GM23338 (cell line): ENCODE results near the gene TMEM182. TPM values are rescaled to one million over a fixed set of nuclear protein-coding genes. Genes with fewer than 3 reads are reported as not detected.

Experiments used
- ATAC-seq: fragments of 200-7000 bp; cut with Tn5 transposase; 3 replicates; pipeline ENCODE4 v1.9.1; 2020
- DNase-seq: peaks from one replicate; pipeline ENCODE4 v3.0.0-alpha.2; 2015; ENCODE audit warnings: low spot score
- H2AFZ ChIP-seq: fragments of 200-600 bp; sonication (generic); 2 replicates; pipeline ENCODE4 v1.8.0; 2016; ENCODE audit warnings: antibody characterized with exemption, mild to moderate bottlenecking, moderate library complexity
- H3F3A ChIP-seq: fragments of 200-600 bp; sonication (generic); replicated peaks from 2 replicates; pipeline ENCODE4 v1.8.0; 2017; ENCODE audit warnings: antibody characterized with exemption, mixed run types, low read depth
- H3K27ac ChIP-seq: fragments of 200-600 bp; sonication (generic); 2 replicates; pipeline ENCODE4 v1.6.1; 2016; ENCODE audit warnings: low read depth
- H3K27me3 ChIP-seq: fragments of 200-600 bp; sonication (generic); 2 replicates; pipeline ENCODE4 v1.8.0; 2016; ENCODE audit warnings: mild to moderate bottlenecking, mixed run types, moderate library complexity; ENCODE audit not compliant: insufficient read depth
- H3K36me3 ChIP-seq: fragments of 200-600 bp; sonication (generic); 2 replicates; pipeline ENCODE4 v1.8.0; 2016; ENCODE audit warnings: mild to moderate bottlenecking; ENCODE audit not compliant: insufficient read depth
- H3K4me1 ChIP-seq: fragments of 200-600 bp; sonication (generic); 2 replicates; pipeline ENCODE4 v1.8.0; 2016; ENCODE audit warnings: mild to moderate bottlenecking, moderate library complexity; ENCODE audit not compliant: insufficient read depth
- H3K4me2 ChIP-seq: fragments of 200-600 bp; sonication (generic); 2 replicates; pipeline ENCODE4 v1.7.1; 2017; ENCODE audit warnings: mixed run types
- H3K4me3 ChIP-seq: fragments of 200-600 bp; sonication (generic); 2 replicates; pipeline ENCODE4 v1.6.1; 2016; ENCODE audit warnings: mixed run types
- H3K79me2 ChIP-seq: fragments of 200-600 bp; sonication (generic); replicated peaks from 2 replicates; pipeline ENCODE4 v1.8.0; 2017; ENCODE audit warnings: mild to moderate bottlenecking; ENCODE audit not compliant: insufficient read depth
- H3K9me2 ChIP-seq: fragments of 200-600 bp; sonication (generic); 2 replicates; pipeline ENCODE4 v1.8.0; 2017; ENCODE audit not compliant: insufficient read depth
- H4K20me1 ChIP-seq: fragments of 200-600 bp; sonication (generic); replicated peaks from 2 replicates; pipeline ENCODE4 v1.8.0; 2017; ENCODE audit warnings: mild to moderate bottlenecking; ENCODE audit not compliant: insufficient read depth
- H3K27ac Mint-ChIP-seq: 2 replicates; pipeline ENCODE4 v1.8.0; 2020; ENCODE audit warnings: inconsistent platforms, mild to moderate bottlenecking, moderate library complexity, mixed read lengths
- H3K27me3 Mint-ChIP-seq: 3 replicates; pipeline ENCODE4 v1.8.0; 2022; ENCODE audit warnings: low read depth, mild to moderate bottlenecking, moderate library complexity, mixed read lengths, inconsistent platforms; ENCODE audit not compliant: insufficient read depth, poor library complexity
- H3K36me3 Mint-ChIP-seq: 3 replicates; pipeline ENCODE4 v1.8.0; 2021; ENCODE audit warnings: low read depth, mild to moderate bottlenecking, inconsistent platforms, moderate library complexity, mixed read lengths
- H3K4me1 Mint-ChIP-seq: 3 replicates; pipeline ENCODE4 v1.8.0; 2020; ENCODE audit warnings: mild to moderate bottlenecking, inconsistent platforms, mixed read lengths
- H3K4me3 Mint-ChIP-seq: 3 replicates; pipeline ENCODE4 v1.8.0; 2021; ENCODE audit warnings: moderate library complexity, mild to moderate bottlenecking, inconsistent platforms, mixed read lengths
- H3K9me3 Mint-ChIP-seq: 3 replicates; pipeline ENCODE4 v1.8.0; 2020; ENCODE audit warnings: moderate library complexity, mild to moderate bottlenecking, inconsistent platforms, mixed read lengths
- CREB1 ChIP-seq: fragments of 250-450 bp; sonication (Bioruptor Pico); IDR thresholded peaks from 2 replicates; pipeline ENCODE4 v1.5.0; 2020; ENCODE audit warnings: low read depth, mild to moderate bottlenecking, moderate library complexity
- EZH2 ChIP-seq: fragments of 200-600 bp; sonication (generic); IDR thresholded peaks from one replicate; pipeline ENCODE4 v1.8.0; 2017; ENCODE audit warnings: antibody characterized with exemption, mild to moderate bottlenecking, low read depth; ENCODE audit not compliant: unreplicated experiment
- EZH2phosphoT487 ChIP-seq: fragments of 200-600 bp; sonication (generic); IDR thresholded peaks from one replicate; pipeline ENCODE4 v1.8.1; 2018; ENCODE audit warnings: antibody characterized with exemption; ENCODE audit not compliant: unreplicated experiment
- JUNB ChIP-seq: IDR thresholded peaks from one replicate; pipeline ENCODE4 v1.6.1; 2016; ENCODE audit warnings: antibody characterized with exemption; ENCODE audit not compliant: unreplicated experiment
- NANOG ChIP-seq: IDR thresholded peaks from 2 replicates; pipeline ENCODE4 v1.6.1; 2016; ENCODE audit warnings: antibody characterized with exemption, borderline replicate concordance
- POLR2AphosphoS5 ChIP-seq: IDR thresholded peaks from 2 replicates; pipeline ENCODE4 v1.6.1; 2016; ENCODE audit warnings: antibody characterized with exemption, low read depth
- STAT1 ChIP-seq: IDR thresholded peaks from one replicate; pipeline ENCODE4 v1.6.1; 2016; ENCODE audit warnings: antibody characterized with exemption; ENCODE audit not compliant: unreplicated experiment
- ZNF114 ChIP-seq: fragments of 250-450 bp; sonication (Bioruptor Pico); IDR thresholded peaks from 2 replicates; pipeline ENCODE4 v1.5.0; 2020; ENCODE audit warnings: mild to moderate bottlenecking, moderate library complexity
- ZNF331 ChIP-seq: fragments of 250-450 bp; sonication (Bioruptor Pico); IDR thresholded peaks from 2 replicates; pipeline ENCODE4 v1.5.0; 2020; ENCODE audit warnings: low read depth, mild to moderate bottlenecking, moderate library complexity
- polyA plus RNA-seq: library from polyadenylated mRNA; unstranded; fragments of >200 nt; fragmentation: Nextera tagmentation; extraction: Ambion mirVana; gene quantifications from 2 replicates; pipeline ENCODE4 v1.2.1, GENCODE V29; 2016
- total RNA-seq: library from RNA; depleted of rRNA; stranded (reverse); fragments of >200 nt; shearing (Covaris generic); gene quantifications from 2 replicates; pipeline ENCODE4 v1.2.3, GENCODE V29; 2014
- TF ChIP-seq, protein P1 (sequence below), 2 experiments: fragments of 200-600 bp in 1 of 2; sonication (generic) in 1 of 2; conservative IDR thresholded peaks; 2 replicates each; pipeline versions ENCODE4 v1.5.1 to v1.6.1; 2016 to 2017; ENCODE audit warnings: antibody characterized with exemption in 2 of 2, low read depth in 2 of 2, mild to moderate bottlenecking in 2 of 2, moderate library complexity in 1 of 2
- TF ChIP-seq, protein P2 (sequence below): fragments of 250-450 bp; sonication (Bioruptor Pico); IDR thresholded peaks from 2 replicates; pipeline ENCODE4 v1.5.0; 2020; ENCODE audit warnings: mild to moderate bottlenecking, moderate library complexity
- TF ChIP-seq, protein P3 (sequence below): IDR thresholded peaks from 2 replicates; pipeline ENCODE4 v1.6.1; 2016; ENCODE audit warnings: antibody characterized with exemption
- TF ChIP-seq, protein P4 (sequence below): IDR thresholded peaks from one replicate; pipeline ENCODE4 v1.6.1; 2018; ENCODE audit warnings: antibody characterized with exemption; ENCODE audit not compliant: unreplicated experiment

TMEM182 gene
- total and polyA plus RNA-seq, 2 experiments from 2014 or later: 5.2 to 7.2 TPM

DNA sequence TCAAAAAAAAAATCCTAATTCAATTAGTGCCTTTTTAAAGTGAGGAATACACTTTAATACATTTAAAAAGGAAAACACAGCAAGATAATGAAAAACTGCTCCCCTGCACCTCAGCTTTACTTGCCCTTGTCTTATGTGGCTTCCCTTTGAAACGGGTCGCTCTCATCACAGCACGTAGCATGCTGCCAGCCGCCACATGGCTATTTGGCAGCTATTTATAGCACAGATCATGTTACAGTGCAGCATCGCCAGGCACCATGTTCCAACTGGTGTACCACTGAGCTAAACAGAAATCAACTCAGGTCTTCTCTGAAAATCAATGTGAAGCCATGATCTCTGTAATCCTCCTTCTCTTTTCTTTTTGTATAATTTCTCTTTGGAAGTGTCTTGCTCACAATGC, 65.1 kb downstream of the TMEM182 start:
- no peaks in the 10 kb centered on the region for H3F3A ChIP-seq
- H2AFZ ChIP-seq: no peak overlapping the region
- H3K4me2 ChIP-seq: 0 out of 2 replicates have a peak overlapping the region, but pooled peaks have one; percentile 4
- no peak overlapping the region; the same call in 1 of the 2 replicates for H3K27ac Mint-ChIP-seq
- no peaks in the 10 kb centered on the region; the same call in 1 of the 2 replicates for H3K9me2 ChIP-seq
- no peak overlapping the region for H3K4me3 ChIP-seq
- H3K36me3 ChIP-seq: no peaks in the 10 kb centered on the region
- no peaks in the 10 kb centered on the region for H3K27me3 ChIP-seq
- no peaks in the 10 kb centered on the region for H3K36me3 Mint-ChIP-seq
- H3K4me3 Mint-ChIP-seq: no peak overlapping the region
- H3K4me1 ChIP-seq: peaks cover 10% of the 10 kb centered on the region
- no peaks in the 10 kb centered on the region; the same call in 2 of the 3 replicates for H3K9me3 Mint-ChIP-seq
- no peaks in the 10 kb centered on the region for H4K20me1 ChIP-seq
- TF ChIP-seq NANOG (no peak), POLR2AphosphoS5 (no peak), EZH2 (no peak), CREB1 (no peak), ZNF331 (CRISPR knock-in tag) (no peak), JUNB (no peak), ZNF114 (CRISPR knock-in tag) (no peak), STAT1 (no peak), EZH2phosphoT487 (no peak)
- TF ChIP-seq, protein P1, sequence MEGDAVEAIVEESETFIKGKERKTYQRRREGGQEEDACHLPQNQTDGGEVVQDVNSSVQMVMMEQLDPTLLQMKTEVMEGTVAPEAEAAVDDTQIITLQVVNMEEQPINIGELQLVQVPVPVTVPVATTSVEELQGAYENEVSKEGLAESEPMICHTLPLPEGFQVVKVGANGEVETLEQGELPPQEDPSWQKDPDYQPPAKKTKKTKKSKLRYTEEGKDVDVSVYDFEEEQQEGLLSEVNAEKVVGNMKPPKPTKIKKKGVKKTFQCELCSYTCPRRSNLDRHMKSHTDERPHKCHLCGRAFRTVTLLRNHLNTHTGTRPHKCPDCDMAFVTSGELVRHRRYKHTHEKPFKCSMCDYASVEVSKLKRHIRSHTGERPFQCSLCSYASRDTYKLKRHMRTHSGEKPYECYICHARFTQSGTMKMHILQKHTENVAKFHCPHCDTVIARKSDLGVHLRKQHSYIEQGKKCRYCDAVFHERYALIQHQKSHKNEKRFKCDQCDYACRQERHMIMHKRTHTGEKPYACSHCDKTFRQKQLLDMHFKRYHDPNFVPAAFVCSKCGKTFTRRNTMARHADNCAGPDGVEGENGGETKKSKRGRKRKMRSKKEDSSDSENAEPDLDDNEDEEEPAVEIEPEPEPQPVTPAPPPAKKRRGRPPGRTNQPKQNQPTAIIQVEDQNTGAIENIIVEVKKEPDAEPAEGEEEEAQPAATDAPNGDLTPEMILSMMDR (conservative IDR thresholded peaks at IDR 0.05; ENCODE audit: low read depth in 2 of 2): no peak
- TF ChIP-seq, protein P2, sequence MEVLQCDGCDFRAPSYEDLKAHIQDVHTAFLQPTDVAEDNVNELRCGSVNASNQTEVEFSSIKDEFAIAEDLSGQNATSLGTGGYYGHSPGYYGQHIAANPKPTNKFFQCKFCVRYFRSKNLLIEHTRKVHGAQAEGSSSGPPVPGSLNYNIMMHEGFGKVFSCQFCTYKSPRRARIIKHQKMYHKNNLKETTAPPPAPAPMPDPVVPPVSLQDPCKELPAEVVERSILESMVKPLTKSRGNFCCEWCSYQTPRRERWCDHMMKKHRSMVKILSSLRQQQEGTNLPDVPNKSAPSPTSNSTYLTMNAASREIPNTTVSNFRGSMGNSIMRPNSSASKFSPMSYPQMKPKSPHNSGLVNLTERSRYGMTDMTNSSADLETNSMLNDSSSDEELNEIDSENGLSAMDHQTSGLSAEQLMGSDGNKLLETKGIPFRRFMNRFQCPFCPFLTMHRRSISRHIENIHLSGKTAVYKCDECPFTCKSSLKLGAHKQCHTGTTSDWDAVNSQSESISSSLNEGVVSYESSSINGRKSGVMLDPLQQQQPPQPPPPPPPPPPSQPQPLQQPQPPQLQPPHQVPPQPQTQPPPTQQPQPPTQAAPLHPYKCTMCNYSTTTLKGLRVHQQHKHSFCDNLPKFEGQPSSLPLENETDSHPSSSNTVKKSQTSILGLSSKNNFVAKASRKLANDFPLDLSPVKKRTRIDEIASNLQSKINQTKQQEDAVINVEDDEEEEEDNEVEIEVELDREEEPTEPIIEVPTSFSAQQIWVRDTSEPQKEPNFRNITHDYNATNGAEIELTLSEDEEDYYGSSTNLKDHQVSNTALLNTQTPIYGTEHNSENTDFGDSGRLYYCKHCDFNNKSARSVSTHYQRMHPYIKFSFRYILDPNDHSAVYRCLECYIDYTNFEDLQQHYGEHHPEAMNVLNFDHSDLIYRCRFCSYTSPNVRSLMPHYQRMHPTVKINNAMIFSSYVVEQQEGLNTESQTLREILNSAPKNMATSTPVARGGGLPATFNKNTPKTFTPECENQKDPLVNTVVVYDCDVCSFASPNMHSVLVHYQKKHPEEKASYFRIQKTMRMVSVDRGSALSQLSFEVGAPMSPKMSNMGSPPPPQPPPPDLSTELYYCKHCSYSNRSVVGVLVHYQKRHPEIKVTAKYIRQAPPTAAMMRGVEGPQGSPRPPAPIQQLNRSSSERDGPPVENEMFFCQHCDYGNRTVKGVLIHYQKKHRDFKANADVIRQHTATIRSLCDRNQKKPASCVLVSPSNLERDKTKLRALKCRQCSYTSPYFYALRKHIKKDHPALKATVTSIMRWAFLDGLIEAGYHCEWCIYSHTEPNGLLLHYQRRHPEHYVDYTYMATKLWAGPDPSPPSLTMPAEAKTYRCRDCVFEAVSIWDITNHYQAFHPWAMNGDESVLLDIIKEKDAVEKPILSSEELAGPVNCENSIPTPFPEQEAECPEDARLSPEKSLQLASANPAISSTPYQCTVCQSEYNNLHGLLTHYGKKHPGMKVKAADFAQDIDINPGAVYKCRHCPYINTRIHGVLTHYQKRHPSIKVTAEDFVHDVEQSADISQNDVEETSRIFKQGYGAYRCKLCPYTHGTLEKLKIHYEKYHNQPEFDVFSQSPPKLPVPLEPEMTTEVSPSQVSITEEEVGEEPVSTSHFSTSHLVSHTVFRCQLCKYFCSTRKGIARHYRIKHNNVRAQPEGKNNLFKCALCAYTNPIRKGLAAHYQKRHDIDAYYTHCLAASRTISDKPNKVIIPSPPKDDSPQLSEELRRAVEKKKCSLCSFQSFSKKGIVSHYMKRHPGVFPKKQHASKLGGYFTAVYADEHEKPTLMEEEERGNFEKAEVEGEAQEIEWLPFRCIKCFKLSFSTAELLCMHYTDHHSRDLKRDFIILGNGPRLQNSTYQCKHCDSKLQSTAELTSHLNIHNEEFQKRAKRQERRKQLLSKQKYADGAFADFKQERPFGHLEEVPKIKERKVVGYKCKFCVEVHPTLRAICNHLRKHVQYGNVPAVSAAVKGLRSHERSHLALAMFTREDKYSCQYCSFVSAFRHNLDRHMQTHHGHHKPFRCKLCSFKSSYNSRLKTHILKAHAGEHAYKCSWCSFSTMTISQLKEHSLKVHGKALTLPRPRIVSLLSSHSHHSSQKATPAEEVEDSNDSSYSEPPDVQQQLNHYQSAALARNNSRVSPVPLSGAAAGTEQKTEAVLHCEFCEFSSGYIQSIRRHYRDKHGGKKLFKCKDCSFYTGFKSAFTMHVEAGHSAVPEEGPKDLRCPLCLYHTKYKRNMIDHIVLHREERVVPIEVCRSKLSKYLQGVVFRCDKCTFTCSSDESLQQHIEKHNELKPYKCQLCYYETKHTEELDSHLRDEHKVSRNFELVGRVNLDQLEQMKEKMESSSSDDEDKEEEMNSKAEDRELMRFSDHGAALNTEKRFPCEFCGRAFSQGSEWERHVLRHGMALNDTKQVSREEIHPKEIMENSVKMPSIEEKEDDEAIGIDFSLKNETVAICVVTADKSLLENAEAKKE (CRISPR knock-in tag): no peak
- TF ChIP-seq, protein P3, sequence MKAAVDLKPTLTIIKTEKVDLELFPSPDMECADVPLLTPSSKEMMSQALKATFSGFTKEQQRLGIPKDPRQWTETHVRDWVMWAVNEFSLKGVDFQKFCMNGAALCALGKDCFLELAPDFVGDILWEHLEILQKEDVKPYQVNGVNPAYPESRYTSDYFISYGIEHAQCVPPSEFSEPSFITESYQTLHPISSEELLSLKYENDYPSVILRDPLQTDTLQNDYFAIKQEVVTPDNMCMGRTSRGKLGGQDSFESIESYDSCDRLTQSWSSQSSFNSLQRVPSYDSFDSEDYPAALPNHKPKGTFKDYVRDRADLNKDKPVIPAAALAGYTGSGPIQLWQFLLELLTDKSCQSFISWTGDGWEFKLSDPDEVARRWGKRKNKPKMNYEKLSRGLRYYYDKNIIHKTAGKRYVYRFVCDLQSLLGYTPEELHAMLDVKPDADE: no peak
- TF ChIP-seq, protein P4, sequence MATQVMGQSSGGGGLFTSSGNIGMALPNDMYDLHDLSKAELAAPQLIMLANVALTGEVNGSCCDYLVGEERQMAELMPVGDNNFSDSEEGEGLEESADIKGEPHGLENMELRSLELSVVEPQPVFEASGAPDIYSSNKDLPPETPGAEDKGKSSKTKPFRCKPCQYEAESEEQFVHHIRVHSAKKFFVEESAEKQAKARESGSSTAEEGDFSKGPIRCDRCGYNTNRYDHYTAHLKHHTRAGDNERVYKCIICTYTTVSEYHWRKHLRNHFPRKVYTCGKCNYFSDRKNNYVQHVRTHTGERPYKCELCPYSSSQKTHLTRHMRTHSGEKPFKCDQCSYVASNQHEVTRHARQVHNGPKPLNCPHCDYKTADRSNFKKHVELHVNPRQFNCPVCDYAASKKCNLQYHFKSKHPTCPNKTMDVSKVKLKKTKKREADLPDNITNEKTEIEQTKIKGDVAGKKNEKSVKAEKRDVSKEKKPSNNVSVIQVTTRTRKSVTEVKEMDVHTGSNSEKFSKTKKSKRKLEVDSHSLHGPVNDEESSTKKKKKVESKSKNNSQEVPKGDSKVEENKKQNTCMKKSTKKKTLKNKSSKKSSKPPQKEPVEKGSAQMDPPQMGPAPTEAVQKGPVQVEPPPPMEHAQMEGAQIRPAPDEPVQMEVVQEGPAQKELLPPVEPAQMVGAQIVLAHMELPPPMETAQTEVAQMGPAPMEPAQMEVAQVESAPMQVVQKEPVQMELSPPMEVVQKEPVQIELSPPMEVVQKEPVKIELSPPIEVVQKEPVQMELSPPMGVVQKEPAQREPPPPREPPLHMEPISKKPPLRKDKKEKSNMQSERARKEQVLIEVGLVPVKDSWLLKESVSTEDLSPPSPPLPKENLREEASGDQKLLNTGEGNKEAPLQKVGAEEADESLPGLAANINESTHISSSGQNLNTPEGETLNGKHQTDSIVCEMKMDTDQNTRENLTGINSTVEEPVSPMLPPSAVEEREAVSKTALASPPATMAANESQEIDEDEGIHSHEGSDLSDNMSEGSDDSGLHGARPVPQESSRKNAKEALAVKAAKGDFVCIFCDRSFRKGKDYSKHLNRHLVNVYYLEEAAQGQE: no peak
- H3K79me2 ChIP-seq: no peaks in the 10 kb centered on the region
- DNase-seq (peak; percentile 14), ATAC-seq (peak; percentile 74)
- H3K27ac ChIP-seq: no peak overlapping the region
- H3K27me3 Mint-ChIP-seq: no peaks in the 10 kb centered on the region
- peaks cover 10% of the 10 kb centered on the region for H3K4me1 Mint-ChIP-seq
